ENCODE data around the gene PCDHB7.
"Not testable (repeated sequence)": the region's sequence is repeated elsewhere in the genome, so short reads cannot be mapped to it uniquely, and the experiment has no call there.

PCDHB7 gene

DNA sequence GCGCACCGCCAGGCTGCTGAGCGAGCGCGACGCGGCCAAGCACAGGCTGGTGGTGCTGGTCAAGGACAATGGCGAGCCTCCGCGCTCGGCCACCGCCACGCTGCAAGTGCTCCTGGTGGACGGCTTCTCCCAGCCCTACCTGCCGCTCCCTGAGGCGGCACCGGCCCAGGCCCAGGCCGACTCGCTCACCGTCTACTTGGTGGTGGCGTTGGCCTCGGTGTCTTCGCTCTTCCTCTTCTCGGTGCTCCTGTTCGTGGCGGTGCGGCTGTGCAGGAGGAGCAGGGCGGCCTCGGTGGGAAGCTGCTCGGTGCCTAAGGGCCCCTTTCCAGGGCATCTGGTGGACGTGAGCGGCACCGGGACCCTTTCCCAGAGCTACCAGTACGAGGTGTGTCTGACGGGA lies 29.2 kb downstream of the PCDHB7 start:
- not testable (repeated sequence) for H3K4me3 ChIP-seq (ENCODE audit: extremely low read depth, insufficient read depth, low read length, poor library complexity, severe bottlenecking); H3K4me1 ChIP-seq (ENCODE audit: control insufficient read depth, insufficient read depth, low read length, poor library complexity, severe bottlenecking); H3K36me3 ChIP-seq (ENCODE audit: control insufficient read depth, insufficient read depth, low read length); H3K27ac ChIP-seq (ENCODE audit: low read depth, low read length, severe bottlenecking); H3K9me3 ChIP-seq (ENCODE audit: control insufficient read depth, low read length)
- 95 to 97% methylated on average over 27 to 28 of the region's 35 CpGs for WGBS, 2 experiments (ENCODE audit: insufficient coverage in 2 of 2)

DNA sequence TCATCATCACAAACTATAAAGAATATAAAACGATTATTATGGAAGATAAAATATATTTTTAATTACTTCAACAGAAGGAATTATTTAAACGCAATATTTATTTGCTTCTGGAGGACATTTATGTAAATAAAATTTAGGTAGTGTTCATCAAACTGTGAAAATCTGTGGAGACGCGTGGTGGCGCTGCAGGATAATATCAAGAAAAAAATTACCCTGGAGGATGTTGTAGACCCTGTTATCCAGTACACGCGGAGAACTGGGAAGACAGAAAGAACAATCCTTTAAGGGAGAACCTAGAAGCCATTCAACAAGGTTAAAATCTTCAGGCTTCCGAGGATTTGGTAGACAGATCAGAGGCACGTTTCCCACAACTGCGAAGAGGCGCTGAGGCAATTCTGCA lies 36.0 kb downstream of the PCDHB7 start, which contains the start of gene PCDHB12:
TSS of gene PCDHB12 (plus strand) at position 242 of the 400 bp plus-strand sequence. CDS start 189 bp downstream, outside the sequence.
- Histone ChIP-seq H3K4me3 (ENCODE audit: extremely low read depth, insufficient read depth, low read length, poor library complexity, severe bottlenecking) (no peak within 1 kb of the TSS), H3K4me1 (ENCODE audit: control insufficient read depth, insufficient read depth, low read length, poor library complexity, severe bottlenecking) (no peaks in the 10 kb centered on the region), H3K9me3 (ENCODE audit: control insufficient read depth, low read length) (no peaks in the 10 kb centered on the region), H3K27ac (ENCODE audit: low read depth, low read length, severe bottlenecking) (no peak within 1 kb of the TSS), H3K36me3 (ENCODE audit: control insufficient read depth, insufficient read depth, low read length) (no peaks in the 10 kb centered on the region)
- WGBS, 2 experiments (ENCODE audit: insufficient coverage in 2 of 2), result 77 to 84% methylated on average over 9 of the region's 11 CpGs

DNA sequence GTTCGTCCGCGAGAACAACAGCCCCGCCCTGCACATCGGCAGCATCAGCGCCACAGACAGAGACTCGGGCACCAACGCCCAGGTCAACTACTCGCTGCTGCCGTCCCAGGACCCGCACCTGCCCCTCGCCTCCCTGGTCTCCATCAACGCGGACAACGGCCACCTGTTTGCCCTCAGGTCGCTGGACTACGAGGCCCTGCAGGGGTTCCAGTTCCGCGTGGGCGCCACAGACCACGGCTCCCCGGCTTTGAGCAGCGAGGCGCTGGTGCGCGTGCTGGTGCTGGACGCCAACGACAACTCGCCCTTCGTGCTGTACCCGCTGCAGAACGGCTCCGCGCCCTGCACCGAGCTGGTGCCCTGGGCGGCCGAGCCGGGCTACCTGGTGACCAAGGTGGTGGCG lies 37.8 kb downstream of the PCDHB7 start:
- H3K4me3 ChIP-seq (ENCODE audit: extremely low read depth, insufficient read depth, low read length, poor library complexity, severe bottlenecking); H3K36me3 ChIP-seq (ENCODE audit: control insufficient read depth, insufficient read depth, low read length); H3K4me1 ChIP-seq (ENCODE audit: control insufficient read depth, insufficient read depth, low read length, poor library complexity, severe bottlenecking); H3K27ac ChIP-seq (ENCODE audit: low read depth, low read length, severe bottlenecking); H3K9me3 ChIP-seq (ENCODE audit: control insufficient read depth, low read length): not testable (repeated sequence)
- 91 to 98% methylated on average over 19 to 22 of the region's 39 CpGs for WGBS, 2 experiments (ENCODE audit: insufficient coverage in 2 of 2)

DNA sequence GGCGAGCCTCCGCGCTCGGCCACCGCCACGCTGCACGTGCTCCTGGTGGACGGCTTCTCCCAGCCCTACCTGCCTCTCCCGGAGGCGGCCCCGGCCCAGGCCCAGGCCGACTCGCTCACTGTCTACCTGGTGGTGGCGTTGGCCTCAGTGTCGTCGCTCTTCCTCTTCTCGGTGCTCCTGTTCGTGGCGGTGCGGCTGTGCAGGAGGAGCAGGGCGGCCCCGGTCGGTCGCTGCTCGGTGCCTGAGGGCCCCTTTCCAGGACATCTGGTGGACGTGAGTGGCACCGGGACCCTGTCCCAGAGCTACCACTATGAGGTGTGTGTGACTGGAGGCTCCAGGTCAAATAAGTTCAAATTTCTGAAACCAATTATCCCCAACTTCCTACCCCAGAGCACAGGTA lies 38.4 kb downstream of the PCDHB7 start:
- H3K9me3 ChIP-seq (ENCODE audit: control insufficient read depth, low read length); H3K4me1 ChIP-seq (ENCODE audit: control insufficient read depth, insufficient read depth, low read length, poor library complexity, severe bottlenecking); H3K27ac ChIP-seq (ENCODE audit: low read depth, low read length, severe bottlenecking); H3K4me3 ChIP-seq (ENCODE audit: extremely low read depth, insufficient read depth, low read length, poor library complexity, severe bottlenecking); H3K36me3 ChIP-seq (ENCODE audit: control insufficient read depth, insufficient read depth, low read length): not testable (repeated sequence)
- 93 to 97% methylated on average over 12 to 13 of the region's 27 CpGs for WGBS, 2 experiments (ENCODE audit: insufficient coverage in 2 of 2)

DNA sequence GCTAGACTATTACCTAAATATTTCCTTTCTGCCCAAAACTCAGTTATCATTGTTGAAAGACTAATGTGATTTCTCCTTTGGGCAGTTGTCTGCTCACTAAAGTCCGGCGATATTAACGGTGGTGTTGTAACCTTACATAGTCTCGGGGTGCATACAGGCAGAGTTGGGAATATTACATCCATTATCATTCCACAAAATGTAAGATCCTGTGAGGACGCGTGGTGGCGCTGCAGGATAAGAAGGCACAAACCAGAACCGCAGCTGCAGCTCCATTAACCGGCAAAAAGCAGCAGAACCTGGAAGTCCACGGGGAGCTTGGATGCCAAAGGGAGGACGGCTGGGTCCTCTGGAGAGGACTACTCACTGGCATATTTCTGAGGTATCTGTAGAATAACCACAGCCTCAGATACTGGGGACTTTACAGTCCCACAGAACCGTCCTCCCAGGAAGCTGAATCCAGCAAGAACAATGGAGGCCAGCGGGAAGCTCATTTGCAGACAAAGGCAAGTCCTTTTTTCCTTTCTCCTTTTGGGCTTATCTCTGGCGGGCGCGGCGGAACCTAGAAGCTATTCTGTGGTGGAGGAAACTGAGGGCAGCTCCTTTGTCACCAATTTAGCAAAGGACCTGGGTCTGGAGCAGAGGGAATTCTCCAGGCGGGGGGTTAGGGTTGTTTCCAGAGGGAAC lies 41.4 kb downstream of the PCDHB7 start, which contains the start of gene PCDHB13:
TSS of gene PCDHB13 (plus strand) at position 264 of the 684 bp plus-strand sequence. CDS start at position 469, 205 bp downstream.
- not testable (repeated sequence) for H3K9me3 ChIP-seq (ENCODE audit: control insufficient read depth, low read length); H3K4me3 ChIP-seq (ENCODE audit: extremely low read depth, insufficient read depth, low read length, poor library complexity, severe bottlenecking); H3K4me1 ChIP-seq (ENCODE audit: control insufficient read depth, insufficient read depth, low read length, poor library complexity, severe bottlenecking); H3K36me3 ChIP-seq (ENCODE audit: control insufficient read depth, insufficient read depth, low read length); H3K27ac ChIP-seq (ENCODE audit: low read depth, low read length, severe bottlenecking)
- WGBS, 2 experiments (ENCODE audit: insufficient coverage in 2 of 2), result 63% methylated on average over 2 of the region's 18 CpGs; no CpG with 5 or more reads in 1 of the 2 experiments

DNA sequence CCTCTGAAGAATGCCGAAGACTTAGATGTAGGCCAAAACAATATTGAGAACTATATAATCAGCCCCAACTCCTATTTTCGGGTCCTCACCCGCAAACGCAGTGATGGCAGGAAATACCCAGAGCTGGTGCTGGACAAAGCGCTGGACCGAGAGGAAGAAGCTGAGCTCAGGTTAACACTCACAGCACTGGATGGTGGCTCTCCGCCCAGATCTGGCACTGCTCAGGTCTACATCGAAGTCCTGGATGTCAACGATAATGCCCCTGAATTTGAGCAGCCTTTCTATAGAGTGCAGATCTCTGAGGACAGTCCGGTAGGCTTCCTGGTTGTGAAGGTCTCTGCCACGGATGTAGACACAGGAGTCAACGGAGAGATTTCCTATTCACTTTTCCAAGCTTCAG lies 42.1 kb downstream of the PCDHB7 start:
- WGBS, 2 experiments (ENCODE audit: insufficient coverage in 2 of 2), result 89 to 93% methylated on average over 6 of the region's 12 CpGs
- not testable (repeated sequence) for H3K4me3 ChIP-seq (ENCODE audit: extremely low read depth, insufficient read depth, low read length, poor library complexity, severe bottlenecking); H3K9me3 ChIP-seq (ENCODE audit: control insufficient read depth, low read length)

DNA sequence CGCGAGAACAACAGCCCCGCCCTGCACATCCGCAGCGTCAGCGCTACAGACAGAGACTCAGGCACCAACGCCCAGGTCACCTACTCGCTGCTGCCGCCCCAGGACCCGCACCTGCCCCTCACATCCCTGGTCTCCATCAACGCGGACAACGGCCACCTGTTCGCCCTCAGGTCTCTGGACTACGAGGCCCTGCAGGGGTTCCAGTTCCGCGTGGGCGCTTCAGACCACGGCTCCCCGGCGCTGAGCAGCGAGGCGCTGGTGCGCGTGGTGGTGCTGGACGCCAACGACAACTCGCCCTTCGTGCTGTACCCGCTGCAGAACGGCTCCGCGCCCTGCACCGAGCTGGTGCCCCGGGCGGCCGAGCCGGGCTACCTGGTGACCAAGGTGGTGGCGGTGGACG lies 43.1 kb downstream of the PCDHB7 start:
- 92 to 96% methylated on average over 13 to 25 of the region's 40 CpGs for WGBS, 2 experiments (ENCODE audit: insufficient coverage in 2 of 2)
- H3K36me3 ChIP-seq (ENCODE audit: control insufficient read depth, insufficient read depth, low read length); H3K9me3 ChIP-seq (ENCODE audit: control insufficient read depth, low read length); H3K4me1 ChIP-seq (ENCODE audit: control insufficient read depth, insufficient read depth, low read length, poor library complexity, severe bottlenecking); H3K27ac ChIP-seq (ENCODE audit: low read depth, low read length, severe bottlenecking); H3K4me3 ChIP-seq (ENCODE audit: extremely low read depth, insufficient read depth, low read length, poor library complexity, severe bottlenecking): not testable (repeated sequence)

More for the DNA sequence above, 42.1 kb downstream of the PCDHB7 start:
- H3K36me3 ChIP-seq (ENCODE audit: control insufficient read depth, insufficient read depth, low read length); H3K4me1 ChIP-seq (ENCODE audit: control insufficient read depth, insufficient read depth, low read length, poor library complexity, severe bottlenecking); H3K27ac ChIP-seq (ENCODE audit: low read depth, low read length, severe bottlenecking): not testable (repeated sequence)

DNA sequence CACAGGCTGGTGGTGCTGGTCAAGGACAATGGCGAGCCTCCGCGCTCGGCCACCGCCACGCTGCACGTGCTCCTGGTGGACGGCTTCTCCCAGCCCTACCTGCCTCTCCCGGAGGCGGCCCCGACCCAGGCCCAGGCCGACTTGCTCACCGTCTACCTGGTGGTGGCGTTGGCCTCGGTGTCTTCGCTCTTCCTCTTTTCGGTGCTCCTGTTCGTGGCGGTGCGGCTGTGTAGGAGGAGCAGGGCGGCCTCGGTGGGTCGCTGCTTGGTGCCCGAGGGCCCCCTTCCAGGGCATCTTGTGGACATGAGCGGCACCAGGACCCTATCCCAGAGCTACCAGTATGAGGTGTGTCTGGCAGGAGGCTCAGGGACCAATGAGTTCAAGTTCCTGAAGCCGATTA lies 43.6 kb downstream of the PCDHB7 start:
- not testable (repeated sequence) for H3K36me3 ChIP-seq (ENCODE audit: control insufficient read depth, insufficient read depth, low read length); H3K27ac ChIP-seq (ENCODE audit: low read depth, low read length, severe bottlenecking); H3K9me3 ChIP-seq (ENCODE audit: control insufficient read depth, low read length); H3K4me3 ChIP-seq (ENCODE audit: extremely low read depth, insufficient read depth, low read length, poor library complexity, severe bottlenecking); H3K4me1 ChIP-seq (ENCODE audit: control insufficient read depth, insufficient read depth, low read length, poor library complexity, severe bottlenecking)
- 80 to 97% methylated on average over 3 to 7 of the region's 26 CpGs for WGBS, 2 experiments (ENCODE audit: insufficient coverage in 2 of 2)

DNA sequence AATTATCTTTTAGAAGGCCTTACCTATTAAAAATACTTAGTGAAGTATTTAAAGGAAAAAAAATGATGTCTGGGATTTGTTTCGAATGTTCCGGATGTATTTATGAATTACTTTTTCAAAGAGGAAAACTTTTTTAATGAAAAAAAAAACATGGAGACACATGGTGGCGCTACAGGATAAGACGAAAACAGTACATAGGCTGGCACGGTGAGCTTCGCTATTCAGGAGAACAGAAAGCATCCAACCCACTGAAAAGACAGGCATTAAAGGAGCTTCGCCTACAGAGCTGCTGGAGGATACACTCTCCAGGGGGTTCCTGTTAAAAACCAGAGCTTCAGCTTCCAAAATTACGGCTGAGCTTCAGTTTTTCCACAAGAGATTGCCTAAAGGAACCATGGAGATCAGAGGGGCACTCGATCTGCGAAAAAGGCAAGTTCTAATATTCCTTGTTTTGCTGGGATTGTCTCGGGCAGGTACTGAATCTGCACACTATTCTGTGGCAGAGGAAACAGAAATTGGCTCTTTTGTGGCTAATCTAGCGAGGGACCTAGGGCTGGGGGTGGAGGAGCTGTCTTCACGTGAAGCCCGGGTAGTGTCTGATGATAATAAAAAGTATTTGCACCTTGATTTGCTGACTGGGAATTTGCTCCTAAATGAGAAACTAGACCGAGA lies 50.8 kb downstream of the PCDHB7 start, which contains the start of gene PCDHB14:
TSS of gene PCDHB14 (plus strand) at position 232 of the 672 bp plus-strand sequence. CDS start at position 395, 163 bp downstream.
- WGBS, 2 experiments (ENCODE audit: insufficient coverage in 2 of 2), result 52 to 56% methylated on average over 13 to 15 of the region's 15 CpGs
- H3K9me3 ChIP-seq (ENCODE audit: control insufficient read depth, low read length), result peaks cover 9% of the 10 kb centered on the region

DNA sequence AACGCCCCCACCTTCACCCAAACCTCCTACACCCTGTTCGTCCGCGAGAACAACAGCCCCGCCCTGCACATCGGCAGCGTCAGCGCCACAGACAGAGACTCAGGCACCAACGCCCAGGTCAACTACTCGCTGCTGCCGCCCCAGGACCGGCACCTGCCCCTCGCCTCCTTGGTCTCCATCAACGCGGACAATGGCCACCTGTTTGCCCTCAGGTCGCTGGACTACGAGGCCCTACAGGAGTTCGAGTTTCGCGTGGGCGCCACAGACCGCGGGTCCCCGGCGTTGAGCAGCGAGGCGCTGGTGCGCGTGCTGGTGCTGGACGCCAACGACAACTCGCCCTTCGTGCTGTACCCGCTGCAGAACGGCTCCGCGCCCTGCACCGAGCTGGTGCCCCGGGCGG lies 52.4 kb downstream of the PCDHB7 start:
- H3K4me3 ChIP-seq (ENCODE audit: extremely low read depth, insufficient read depth, low read length, poor library complexity, severe bottlenecking); H3K27ac ChIP-seq (ENCODE audit: low read depth, low read length, severe bottlenecking); H3K4me1 ChIP-seq (ENCODE audit: control insufficient read depth, insufficient read depth, low read length, poor library complexity, severe bottlenecking); H3K36me3 ChIP-seq (ENCODE audit: control insufficient read depth, insufficient read depth, low read length); H3K9me3 ChIP-seq (ENCODE audit: control insufficient read depth, low read length): not testable (repeated sequence)
- 93 to 96% methylated on average over 11 to 20 of the region's 40 CpGs for WGBS, 2 experiments (ENCODE audit: insufficient coverage in 2 of 2)

More for the DNA sequence above, 50.8 kb downstream of the PCDHB7 start, which contains the start of gene PCDHB14:
- no peaks in the 10 kb centered on the region for H3K36me3 ChIP-seq (ENCODE audit: control insufficient read depth, insufficient read depth, low read length)
- H3K27ac ChIP-seq (ENCODE audit: low read depth, low read length, severe bottlenecking), result no peak within 1 kb of the TSS
- H3K4me1 ChIP-seq (ENCODE audit: control insufficient read depth, insufficient read depth, low read length, poor library complexity, severe bottlenecking), result no peaks in the 10 kb centered on the region
- H3K4me3 ChIP-seq (ENCODE audit: extremely low read depth, insufficient read depth, low read length, poor library complexity, severe bottlenecking), result no peak within 1 kb of the TSS

DNA sequence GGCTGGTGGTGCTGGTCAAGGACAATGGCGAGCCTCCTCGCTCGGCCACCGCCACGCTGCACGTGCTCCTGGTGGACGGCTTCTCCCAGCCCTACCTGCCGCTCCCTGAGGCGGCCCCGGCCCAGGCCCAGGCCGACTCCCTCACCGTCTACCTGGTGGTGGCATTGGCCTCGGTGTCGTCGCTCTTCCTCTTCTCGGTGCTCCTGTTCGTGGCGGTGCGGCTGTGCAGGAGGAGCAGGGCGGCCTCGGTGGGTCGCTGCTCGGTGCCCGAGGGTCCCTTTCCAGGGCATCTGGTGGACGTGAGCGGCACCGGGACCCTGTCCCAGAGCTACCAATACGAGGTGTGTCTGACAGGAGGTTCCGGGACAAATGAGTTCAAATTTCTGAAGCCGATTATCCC lies 53.0 kb downstream of the PCDHB7 start:
- 94 to 96% methylated on average over 9 to 21 of the region's 30 CpGs for WGBS, 2 experiments (ENCODE audit: insufficient coverage in 2 of 2)
- not testable (repeated sequence) for H3K36me3 ChIP-seq (ENCODE audit: control insufficient read depth, insufficient read depth, low read length); H3K4me3 ChIP-seq (ENCODE audit: extremely low read depth, insufficient read depth, low read length, poor library complexity, severe bottlenecking); H3K27ac ChIP-seq (ENCODE audit: low read depth, low read length, severe bottlenecking); H3K4me1 ChIP-seq (ENCODE audit: control insufficient read depth, insufficient read depth, low read length, poor library complexity, severe bottlenecking); H3K9me3 ChIP-seq (ENCODE audit: control insufficient read depth, low read length)
